GM21515 (cell line): ENCODE measurements around the gene ALG6.

Experiments used
- ATAC-seq: cut with Tn5 transposase; IDR thresholded peaks from one replicate; pipeline ENCODE4 v1.9.1; 2021; ENCODE audit not compliant: unreplicated experiment

ALG6 gene

DNA sequence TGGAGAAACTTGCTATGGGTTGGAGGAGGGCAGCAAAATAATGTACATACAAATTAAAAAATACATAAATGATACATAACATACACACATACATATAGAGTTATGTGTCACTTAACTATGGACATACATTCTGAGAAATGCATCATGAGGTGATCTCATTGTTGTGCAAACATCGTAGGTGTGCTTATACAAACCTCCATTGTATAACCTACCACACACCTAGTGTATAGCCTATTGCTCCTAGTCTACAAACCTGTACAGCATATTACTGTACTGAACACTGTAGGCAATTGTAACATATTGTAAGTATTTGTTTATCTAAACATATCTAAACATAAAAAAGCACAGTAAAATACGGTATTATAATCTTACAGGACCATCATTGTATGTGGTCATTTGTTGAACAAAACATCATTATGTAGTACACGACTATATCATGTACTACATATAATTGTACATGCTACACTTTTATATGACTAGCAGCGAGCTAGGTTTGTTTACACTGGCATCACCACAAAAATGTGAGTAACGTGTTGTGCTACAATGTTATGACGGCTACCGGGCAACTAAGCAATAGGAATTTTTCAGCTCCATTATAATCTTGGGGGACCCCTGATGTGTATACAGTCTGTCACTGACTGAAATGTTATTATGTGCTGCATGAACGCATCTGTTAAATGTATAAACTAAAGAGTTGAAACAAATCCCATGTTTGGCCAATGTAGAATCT is 120.1 kb downstream of the ALG6 start:
- ATAC-seq: no peak
